ENCODE measurements around the gene RGS14.
"Not testable (repeated sequence)": the region's sequence is repeated elsewhere in the genome, so short reads cannot be mapped to it uniquely, and the experiment has no call there.

The RGS14 gene

GRCh38 chr5:177405805-177406204, 48.1 kb downstream of the RGS14 start:
- DNase-seq = no peak

- no peak for DNase-seq
Measured at GRCh38 chr5:177409043-177409801, 51.5 kb downstream of the RGS14 start, which contains the start of gene F12. Gene F12, minus strand, starts transcription at chr5:177409564. Its CDS starts 37 bp downstream, at chr5:177409527.

GRCh38 chr5:177410575-177410974, 52.9 kb downstream of the RGS14 start:
- DNase-seq = no peak

GRCh38 chr5:177412603-177413233, 55.0 kb downstream of the RGS14 start:
- DNase-seq = peak; percentile 73

GRCh38 chr5:177414481-177414880, 56.8 kb downstream of the RGS14 start:
- DNase-seq = no peak

GRCh38 chr5:177417081-177417480, 59.4 kb downstream of the RGS14 start:
- not testable (repeated sequence) for DNase-seq

GRCh38 chr5:177419046-177419445, 61.3 kb downstream of the RGS14 start:
- DNase-seq = no peak

GRCh38 chr5:177420472-177420871, 62.7 kb downstream of the RGS14 start:
- DNase-seq = not testable (repeated sequence)

- DNase-seq = no peak
Measured at GRCh38 chr5:177421062-177421798, 63.5 kb downstream of the RGS14 start.

Data from activated effector memory CD4-positive, alpha-beta T cell treated with anti-CD3 and anti-CD28 coated beads, Interleukin-2, amount 50 U/mL, for 16 hours (primary cell).